SW 1271 (cell line): ENCODE data around the gene CNNM3.
"Not testable (repeated sequence)": the region's sequence is repeated elsewhere in the genome, so short reads cannot be mapped to it uniquely, and the experiment has no call there.

Experiments
- DNase-seq, 2 experiments: peaks; one replicate each; lab custom pipeline; 2025; lab: John Stamatoyannopoulos, UW

The CNNM3 gene

DNA sequence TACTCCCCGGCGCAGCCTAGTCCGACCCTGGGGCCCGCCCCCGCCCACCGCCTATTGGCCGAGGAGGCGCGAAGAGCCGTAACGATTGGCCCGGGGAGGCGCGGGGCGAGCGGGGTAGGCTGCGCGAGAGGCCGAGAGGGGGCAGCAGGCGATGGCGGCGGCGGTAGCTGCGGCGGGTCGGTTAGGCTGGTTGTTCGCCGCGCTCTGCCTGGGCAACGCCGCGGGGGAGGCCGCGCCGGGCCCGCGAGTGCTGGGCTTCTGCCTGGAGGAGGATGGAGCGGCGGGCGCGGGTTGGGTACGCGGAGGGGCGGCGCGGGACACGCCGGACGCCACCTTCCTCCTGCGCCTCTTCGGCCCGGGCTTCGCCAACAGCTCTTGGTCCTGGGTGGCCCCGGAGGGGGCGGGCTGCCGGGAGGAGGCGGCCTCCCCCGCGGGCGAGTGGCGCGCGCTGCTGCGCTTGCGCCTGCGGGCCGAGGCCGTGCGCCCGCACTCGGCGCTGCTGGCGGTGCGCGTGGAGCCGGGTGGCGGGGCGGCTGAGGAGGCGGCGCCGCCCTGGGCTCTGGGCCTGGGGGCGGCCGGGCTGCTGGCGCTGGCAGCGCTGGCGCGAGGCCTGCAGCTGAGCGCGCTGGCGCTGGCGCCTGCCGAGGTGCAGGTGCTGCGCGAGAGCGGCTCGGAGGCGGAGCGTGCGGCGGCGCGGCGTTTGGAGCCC is at the start of gene CNNM3:
Gene CNNM3, plus strand, starts transcription at position 142 of the 709 bp plus-strand sequence. Its CDS starts 10 bp downstream, at position 152.
- DNase-seq, result peak; percentile 86 to 88

DNA sequence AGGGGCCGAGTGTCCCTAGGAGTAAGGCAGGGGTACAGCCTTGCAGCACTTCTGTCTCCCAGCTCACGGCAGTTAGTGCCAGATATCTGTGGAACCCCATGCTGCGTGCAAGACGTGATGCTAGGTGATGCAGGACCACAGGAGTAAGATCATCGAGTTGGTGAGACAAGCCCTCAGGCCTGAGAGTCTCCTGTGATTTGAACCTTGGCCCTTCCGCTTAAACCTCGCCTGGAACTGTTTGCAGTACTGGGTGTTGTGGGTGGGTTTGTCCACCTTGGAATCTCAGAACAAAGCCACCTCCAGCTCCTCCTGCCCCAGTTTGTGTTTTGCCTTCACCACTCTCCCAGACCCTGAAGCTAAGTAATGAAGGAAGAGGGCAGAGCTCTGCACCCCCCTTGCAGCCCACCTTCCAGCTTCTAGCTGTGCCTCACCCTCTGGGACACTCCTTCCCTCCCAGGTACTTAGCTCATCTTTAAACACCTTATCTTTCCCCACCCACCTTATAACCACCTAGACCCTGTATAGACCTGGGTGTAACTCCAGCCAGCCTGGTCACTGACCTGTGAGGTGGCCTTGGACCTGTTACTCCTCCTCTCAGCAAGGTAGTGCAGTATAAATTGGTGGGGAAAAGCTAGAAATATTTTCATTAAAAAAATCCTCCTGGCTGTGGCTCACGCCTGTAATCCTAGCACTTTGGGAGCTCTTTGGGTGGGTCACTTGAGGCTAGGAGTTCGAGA is 48.8 kb upstream of the CNNM3 start:
- no peak for DNase-seq

DNA sequence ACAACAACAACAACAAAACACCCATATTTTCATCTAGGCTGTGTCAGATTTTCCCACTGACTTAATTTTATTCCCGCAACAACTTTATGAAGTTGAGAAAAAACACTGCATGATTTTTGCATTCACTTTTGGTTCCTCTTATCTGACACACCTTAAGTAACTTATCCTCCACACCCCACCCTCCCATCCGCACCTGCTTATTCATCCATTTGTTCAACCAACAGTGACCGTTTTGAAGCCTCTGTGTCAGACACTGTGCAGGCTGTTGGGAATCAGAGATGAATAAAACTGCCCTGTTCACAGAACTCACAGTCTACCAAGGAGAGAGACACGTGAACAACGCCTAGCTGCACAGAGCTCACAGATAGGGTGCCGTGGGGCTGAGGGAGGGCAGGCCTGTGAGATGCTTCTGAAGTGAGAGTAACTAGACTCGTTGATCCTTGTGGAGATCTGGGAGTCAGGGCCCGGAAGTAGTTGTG is 47.9 kb upstream of the CNNM3 start:
- no peak for DNase-seq

DNA sequence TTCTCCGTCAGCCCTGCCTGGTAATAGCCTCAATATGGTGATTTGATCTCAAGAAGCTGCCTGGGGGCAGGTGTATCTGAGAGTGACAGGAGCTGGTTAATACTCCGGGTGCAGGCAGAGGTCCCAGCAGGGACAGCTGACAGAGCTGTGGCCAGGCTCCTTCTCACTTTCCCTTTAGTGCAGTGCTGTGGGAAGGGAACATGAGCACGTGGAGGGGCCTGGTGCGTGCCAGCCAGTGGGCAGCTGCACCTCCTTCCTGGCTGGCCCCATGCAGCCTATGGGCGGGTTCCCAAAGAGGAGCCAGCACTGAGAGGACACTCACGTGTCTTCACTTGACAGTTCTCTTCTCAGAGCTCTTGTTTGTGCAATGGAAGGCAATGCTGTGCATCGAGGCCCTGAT is 46.3 kb upstream of the CNNM3 start:
- DNase-seq, result no peak

DNA sequence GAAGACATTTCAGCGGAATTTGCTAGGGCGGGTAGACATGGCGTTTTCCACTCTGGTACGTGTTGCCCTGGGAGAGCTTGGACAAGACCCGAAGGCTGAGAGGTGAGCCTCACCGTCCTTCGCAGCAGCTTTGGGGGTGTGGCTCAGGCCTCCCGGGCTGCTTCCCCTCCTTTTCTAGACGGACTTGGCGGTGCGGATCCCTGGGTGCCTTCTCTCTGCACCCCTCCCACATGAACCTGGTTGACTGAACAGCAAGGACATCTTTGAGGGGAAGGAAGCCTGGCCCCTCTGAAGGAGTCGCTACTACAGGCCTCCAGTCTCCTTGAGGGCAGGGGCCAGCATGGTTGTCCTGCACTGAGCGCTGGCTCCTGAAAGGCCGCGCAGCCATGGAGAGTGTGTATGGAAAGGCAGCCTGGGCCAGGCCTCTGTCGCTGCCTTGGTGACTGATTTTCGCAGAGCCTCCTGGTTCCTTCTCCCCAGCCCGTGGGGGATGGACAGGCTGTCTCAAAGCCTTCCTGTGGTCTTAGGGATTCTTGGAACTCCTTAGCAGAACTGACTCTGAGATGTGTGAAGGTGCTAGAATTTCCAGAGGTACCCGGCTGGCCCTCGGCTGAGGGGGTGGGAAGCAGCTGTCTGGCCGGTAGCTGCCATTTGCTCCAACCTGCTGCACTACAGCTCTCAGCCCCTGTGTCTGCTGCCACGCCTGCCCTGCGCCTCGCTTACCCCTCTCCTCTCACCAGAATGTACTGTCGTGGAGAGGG is 45.4 kb upstream of the CNNM3 start:
- no peak for DNase-seq

DNA sequence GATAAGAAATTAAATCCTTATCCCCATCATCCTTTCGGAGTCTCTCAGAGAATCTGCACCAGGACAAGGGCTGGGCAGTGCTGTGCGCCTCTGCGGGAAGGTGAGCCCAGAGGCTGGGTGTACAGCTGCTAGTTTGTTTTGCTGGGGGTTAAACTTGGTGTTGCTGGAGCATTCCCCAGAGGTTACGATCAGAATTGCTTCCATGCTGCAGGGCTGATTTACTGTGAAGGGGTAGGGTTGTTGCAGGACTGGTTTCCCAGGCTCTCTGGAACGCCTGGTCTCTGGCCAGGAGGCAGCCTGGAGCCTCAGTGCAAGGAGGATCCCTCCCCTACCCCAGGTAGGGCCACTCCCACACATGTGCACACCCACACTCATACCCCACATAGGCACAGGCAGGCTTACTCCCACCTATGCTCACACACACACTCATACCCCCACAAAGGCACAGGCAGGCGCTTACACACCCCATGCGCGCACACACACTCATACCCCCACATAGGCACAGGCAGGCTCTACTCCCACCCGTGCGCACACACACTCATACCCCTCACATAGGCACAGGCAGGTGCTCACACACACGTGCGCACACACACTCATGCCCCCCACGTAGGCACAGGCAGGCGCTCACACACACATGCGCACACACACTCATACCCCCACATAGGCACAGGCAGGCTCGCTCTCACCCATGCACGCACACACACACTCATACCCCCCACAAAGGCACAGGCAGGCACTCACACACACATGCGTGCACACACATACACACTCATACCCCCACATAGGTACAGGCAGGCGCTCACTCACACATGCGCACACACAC is 44.1 kb upstream of the CNNM3 start:
- DNase-seq, result no peak

DNA sequence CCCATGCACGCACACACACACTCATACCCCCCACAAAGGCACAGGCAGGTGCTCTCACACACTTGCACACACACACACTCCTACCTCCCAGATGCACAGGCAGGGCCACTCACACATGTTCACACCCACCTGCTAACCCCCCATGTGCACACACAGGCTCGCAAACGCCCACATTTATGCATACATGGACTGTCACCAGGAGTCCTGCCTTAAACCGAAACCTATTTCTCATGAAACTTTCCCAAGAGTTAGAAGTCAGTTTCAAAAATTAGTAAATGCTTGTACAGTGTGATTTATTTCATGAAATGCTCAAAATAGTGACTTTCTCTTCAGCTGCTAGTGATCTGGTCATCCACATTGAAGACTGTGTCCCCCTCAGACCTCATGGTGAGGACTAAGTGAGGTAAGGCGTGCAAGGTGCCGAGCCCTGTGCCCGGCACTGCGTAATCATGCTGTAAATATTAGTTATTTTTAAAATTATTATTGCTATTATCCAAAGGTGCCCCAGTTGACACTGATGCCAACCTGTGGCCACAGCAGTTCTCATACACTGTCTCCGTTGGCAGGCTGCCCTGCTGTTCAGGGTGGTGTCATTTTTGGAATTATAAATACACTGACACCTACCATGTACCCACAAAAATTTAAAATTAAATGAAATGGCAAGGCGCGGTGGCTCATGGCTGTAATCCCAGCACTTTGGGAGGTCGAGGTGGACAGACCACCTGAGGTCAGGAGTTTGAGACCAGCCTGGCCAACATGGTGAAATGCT is 43.0 kb upstream of the CNNM3 start:
- DNase-seq, result no peak

DNA sequence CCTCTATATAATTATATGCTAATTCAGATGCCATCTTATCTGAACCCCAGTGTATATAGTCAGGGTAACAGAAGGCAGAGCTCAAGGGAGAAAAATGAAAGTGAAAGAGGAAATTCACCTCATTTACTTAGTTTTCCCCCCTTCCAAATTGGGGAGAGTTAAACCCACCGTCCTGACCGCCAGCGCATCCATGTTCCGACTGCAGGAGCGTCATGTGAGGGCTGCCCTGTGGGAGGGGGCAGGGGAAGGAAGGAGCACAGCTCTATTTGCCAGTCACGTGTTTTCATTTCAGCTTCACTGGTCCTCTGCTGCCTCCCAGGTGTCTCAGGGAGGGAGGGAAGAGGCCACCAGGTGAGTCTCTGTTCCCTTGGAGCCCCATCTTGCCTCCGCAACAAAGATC is 42.1 kb upstream of the CNNM3 start:
- no peak for DNase-seq

DNA sequence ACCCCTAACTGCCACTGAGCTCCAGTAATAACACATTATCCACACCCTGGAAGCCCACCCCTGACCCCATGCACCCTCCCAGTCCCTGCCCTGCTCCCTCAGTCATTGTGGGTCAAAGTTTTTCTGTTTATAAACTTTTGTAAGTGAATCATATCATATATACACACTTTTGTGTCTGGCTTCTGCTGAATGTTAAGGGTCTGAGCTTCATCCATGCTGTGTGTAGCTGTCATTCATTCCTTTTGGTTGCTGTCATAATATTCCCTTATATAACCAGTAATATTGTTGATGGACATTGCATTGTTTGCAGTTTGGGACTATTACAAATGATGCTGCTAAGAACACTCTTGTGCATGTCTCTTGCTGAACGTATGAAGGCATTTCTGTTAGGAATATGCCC is 40.9 kb upstream of the CNNM3 start:
- no peak for DNase-seq

DNA sequence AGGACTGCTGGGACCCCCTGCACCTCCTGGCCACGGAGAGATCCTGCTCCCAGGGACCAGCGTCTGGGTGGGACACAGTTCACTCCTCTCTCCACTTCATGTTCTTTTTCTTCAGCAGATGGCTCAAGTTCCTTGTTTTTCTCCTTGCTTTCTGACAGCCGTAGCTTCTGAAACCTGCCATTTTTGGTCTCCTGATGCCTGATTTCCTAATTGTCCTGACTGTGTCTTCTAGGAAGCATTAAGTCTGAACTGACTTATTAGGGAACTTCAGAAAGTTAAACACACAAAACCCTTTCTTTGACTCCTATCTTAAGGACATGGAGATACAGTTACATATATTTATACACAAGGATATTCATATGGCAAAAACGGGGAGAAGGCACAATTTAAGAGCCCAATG is 32.7 kb upstream of the CNNM3 start:
- no peak for DNase-seq

DNA sequence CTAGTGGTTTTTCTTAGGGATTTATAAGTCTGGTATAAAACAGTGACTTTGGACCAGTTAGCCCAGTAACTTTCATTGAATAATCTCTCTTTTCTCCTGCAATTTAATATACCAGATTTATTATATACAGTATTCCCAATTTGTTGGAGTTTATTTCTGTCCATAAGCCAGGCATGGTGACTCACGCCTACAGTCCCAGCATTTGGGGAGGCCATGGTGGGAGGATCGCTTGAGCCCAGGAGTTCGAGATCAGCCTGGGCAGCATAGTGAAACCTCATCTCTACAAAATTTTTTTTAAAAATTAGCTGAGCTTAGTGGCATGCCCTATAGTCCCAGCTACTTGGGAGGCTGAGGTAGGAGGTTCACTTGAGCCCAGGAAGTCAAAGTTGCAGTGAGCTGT is 28.7 kb upstream of the CNNM3 start:
- DNase-seq, result no peak

DNA sequence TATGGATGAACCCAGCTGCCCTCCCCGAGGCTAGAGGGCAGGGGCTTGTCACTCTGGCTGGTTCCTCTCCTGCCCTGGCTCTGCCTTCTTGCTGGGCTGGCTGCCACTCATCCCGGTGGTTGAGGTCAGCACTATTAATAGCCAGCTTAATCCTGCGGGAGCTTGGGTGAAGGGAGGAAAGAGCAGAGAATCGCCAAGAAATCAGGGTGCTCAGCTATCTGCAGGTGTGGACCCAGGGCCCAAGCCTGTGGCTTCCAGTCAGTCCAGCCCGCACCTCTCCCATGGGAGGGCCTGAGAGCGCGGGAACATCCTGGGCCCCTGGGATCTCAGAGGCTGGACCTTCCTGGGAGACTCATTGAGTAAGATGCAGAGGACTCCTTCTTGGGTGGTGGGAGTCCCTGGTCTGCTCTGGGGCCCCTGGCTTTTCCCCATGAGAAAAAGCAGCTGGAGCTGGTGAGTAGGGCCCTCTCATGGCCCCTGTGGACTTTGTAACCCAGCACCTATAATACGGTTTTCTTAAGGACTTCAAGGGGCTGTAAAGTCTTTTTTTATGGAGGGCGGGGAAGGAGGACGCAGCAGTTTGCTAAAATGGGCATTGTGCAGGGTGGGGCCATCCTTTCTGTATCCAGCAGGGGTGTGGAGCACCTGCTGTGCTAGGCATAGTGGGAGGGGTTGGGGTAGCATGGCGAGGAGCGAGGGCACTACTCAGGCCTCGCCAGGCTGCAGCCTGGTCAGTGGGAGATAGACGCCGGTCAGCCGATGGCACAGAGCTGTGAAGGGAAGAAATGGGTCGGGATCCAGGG is 27.4 kb upstream of the CNNM3 start:
- no peak for DNase-seq

DNA sequence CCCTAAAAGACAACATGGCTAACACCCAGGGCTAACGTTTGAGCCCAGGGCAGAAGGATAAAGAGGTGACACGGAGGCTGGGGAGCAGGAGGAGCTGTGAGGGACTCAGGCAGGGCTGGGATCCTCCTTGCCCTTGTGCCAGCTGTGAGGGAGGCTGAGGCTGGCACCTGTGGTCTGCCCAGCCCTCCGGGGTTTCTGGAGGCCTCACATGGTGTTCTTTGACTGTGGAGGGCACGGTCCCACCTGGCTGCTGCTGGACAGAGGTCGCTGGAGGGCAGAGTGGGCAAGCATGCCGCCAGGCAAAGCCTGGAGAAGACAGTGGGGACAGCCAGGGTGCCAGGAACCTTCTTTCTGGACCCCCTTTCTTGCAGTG is 26.8 kb upstream of the CNNM3 start:
- DNase-seq, result no peak

DNA sequence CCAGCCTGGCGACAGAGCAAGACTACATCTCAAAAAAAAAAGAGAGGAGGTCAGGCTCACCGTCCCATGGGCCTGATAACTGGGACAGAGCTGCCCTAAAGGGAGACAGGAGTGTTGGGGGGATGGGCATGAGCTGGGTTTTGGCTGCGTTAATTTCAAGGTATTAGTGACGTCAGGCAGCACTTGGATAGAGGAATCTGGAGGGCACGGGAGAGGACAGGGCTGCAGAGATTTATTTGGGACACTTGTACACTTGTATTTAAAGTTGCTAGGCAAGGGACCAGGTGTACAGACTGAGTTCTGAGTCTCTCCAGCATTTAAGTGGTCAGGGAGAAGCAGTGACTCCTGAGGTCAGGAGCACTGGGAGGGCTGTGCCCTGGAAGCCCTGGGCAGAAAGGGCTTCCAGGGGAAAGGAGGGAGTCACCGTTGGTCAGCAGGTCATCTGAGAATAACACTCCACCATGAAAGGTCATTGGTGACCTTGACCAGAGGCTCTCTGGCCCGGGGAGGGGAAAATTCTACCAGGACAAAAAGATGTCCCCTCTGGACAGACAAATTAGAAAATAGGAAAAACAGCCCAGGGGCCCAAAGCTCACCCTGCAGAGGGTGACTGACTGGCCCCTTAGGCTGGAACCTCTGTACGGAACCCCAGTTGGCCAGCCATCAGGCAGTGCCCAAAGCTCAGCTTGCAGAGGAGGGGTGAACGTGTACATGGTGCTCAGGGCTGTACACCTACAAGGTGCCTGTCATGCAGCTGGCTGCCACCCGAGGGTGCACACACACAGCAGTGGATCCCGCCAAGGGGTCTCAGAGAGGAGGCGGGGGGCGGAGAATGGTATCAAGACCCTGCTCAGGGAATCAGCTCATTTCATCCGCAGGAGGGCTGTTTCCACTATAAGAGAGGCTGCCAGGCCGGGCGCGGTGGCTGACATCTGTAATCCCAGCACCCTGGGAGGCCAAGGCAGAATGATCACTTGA is 23.0 kb upstream of the CNNM3 start:
- no peak for DNase-seq

DNA sequence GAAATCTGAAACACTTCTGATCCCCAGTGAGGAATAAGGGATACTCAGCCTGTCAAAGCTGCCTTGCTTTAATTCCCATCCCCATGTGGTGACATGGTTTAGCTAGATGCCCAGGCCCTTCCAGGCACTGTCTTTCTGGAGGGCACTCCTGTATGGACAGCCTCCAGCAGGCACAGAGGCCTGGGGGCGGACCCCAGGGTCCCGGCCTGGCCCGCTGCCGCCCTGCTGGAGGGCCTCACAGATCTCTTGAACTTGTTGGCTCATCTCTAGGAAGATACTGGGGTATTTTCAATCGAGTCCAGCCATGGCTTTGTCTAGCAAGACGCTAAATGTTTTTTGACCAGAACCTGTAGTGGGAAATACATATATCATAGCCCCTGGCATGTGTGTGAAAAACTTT is 21.0 kb upstream of the CNNM3 start:
- no peak for DNase-seq

DNA sequence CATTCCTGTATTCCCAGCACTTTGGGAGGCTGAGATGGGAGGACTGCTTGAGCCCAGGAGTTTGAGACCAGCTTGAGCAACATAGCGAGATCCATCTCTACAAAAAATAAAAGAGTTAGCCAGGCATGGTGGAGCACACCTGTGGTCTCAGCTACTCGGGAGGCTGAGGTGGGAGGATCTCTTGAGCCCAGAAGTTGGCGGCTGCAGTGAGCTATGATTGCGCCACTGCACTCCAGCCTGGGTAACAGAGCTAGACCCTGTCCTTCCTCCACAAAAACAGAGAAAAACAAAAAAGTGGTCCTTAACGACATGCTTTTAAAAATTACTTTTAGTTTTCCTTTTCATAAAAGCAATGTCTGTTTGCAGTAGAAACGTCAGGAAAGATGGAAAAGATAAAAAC is 19.6 kb upstream of the CNNM3 start:
- DNase-seq, result not testable (repeated sequence)

DNA sequence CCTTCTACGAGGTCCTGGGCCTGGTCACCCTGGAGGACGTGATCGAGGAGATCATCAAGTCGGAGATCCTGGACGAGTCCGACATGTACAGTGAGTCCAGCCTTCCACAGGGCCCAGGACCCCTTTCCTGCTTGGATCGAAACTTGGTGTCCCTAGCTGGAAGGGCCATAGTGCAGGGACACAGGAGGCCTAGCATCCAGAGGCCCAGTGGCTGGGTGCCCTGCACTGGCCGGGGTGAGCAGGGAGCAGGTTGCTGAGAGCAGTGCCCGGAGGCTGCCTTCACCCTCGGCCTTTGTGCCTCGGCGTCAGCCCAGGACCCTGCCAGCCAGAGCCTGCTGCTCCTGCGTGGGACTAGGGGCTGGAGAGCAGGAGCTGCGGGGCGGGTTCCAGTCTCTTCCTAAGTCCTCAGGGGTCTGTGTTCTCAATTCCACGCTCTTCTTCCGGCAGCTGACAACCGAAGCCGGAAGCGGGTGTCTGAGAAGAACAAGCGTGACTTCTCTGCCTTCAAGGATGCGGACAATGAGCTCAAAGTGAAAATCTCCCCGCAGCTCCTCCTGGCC is 18.9 kb upstream of the CNNM3 start:
- DNase-seq, result no peak

DNA sequence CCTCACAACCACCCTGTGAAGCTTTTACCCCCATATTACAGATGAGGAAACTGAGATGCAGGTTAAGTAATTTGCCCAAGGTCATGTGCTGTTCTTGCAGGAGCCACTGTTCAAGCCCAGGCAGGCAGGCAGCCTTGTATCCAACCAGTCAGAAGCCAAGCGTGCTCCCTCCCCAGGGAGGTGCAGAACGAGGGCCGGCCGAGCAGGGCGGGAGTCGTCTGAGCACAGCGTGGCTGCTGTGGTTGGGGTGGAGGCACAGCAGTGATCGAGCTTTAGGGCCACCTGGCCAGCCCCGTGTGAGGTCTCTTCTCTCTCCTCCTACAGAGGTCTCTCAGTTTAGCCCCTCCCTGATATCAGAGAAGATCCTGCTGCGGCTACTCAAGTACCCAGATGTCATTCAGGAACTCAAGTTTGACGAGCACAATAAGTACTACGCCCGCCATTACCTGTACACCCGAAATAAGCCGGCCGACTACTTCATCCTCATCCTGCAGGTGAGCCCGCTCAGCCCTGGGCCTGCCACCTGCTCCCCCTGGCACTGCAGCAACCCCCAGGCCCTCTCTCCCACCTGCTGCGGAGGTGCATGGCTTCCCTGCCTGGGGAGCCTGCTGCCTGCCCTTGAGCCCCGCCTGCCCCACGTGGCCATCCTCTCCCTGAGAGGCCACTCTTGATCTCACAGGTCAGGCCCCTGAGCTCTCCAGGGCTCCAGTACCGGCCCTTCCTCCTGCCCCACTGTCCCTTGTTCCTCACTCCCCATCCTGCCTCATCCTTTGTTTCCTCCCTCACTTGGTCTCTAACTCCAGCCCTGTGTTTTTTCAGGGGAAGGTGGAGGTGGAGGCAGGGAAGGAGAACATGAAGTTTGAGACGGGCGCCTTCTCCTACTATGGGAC is 17.1 kb upstream of the CNNM3 start:
- DNase-seq, result no peak
